K562 (cell line): ENCODE data around the gene PYGB. TPM values are rescaled to one million over a fixed set of nuclear protein-coding genes. Genes with fewer than 3 reads are reported as not detected.

Source experiments
- ATAC-seq: fragments of 200-7000 bp; cut with Tn5 transposase; 3 replicates; pipeline ENCODE4 v1.9.1; 2020; ENCODE audit warnings: moderate library complexity
- BruUV-seq: library from RNA; stranded (reverse); fragments of 400-500 nt; replicated peaks from 2 replicates; lab custom pipeline; 2021; lab: Mats Ljungman, UMichigan
- CTCF ChIA-PET: fragments of 300-600 bp; formaldehyde crosslinking; extraction: SDS; loops from one replicate; lab custom pipeline; 2021; ENCODE audit warnings: low intra/inter-chr PET ratio; lab: Yijun Ruan, JAX
- POLR2A ChIA-PET: fragments of 300-600, 350-650 bp; sonication (Branson Sonifier 250); formaldehyde crosslinking; extraction: SDS; loops from one replicate; lab custom pipeline; 2021; ENCODE audit warnings: antibody characterized with exemption, inconsistent platforms; lab: Yijun Ruan, JAX
- DNase-seq, 4 experiments: peaks; one replicate each; pipeline versions ENCODE4 v3.0.0 to v3.0.0-alpha.2; 2011 to 2018; ENCODE audit warnings: low spot score in 3 of 4, mixed read lengths in 3 of 4; ENCODE audit errors: extremely low read depth in 1 of 4
- FAIRE-seq: peaks from 2 replicates; lab custom pipeline; 2011; peaks lifted over from hg19 to GRCh38; lab: Jason Lieb, UNC
- H2AFZ ChIP-seq: 2 replicates; pipeline ENCODE4 v1.6.0; 2011; ENCODE audit warnings: low read depth, low read length, control low read depth, inconsistent platforms
- H3K27ac ChIP-seq: fragments of 200-600 bp; 3 replicates; pipeline ENCODE4 v1.8.0; 2011; ENCODE audit warnings: low read depth, mild to moderate bottlenecking, control low read depth, inconsistent platforms, low read length, moderate library complexity, mixed read lengths; ENCODE audit errors: extremely low read depth
- H3K27me3 ChIP-seq, 2 experiments: fragments of 300-600 bp in 1 of 2; 2 replicates in 1 of 2; 3 replicates in 1 of 2; pipeline versions ENCODE4 v1.6.0 to v1.8.0; 2011; ENCODE audit warnings: inconsistent platforms in 2 of 2, low read length in 2 of 2, mild to moderate bottlenecking in 1 of 2, mixed read lengths in 1 of 2, moderate library complexity in 1 of 2; ENCODE audit not compliant: control insufficient read depth in 2 of 2, insufficient read depth in 2 of 2
- H3K36me3 ChIP-seq: fragments of 300-600 bp; 3 replicates; pipeline ENCODE4 v1.8.0; 2011; ENCODE audit warnings: mild to moderate bottlenecking, low read length, inconsistent platforms; ENCODE audit not compliant: control insufficient read depth, insufficient read depth
- H3K4me1 ChIP-seq, 2 experiments: fragments of 200-600 bp in 1 of 2; replicated peaks in 1 of 2; 2 replicates in 1 of 2; 3 replicates in 1 of 2; pipeline versions ENCODE4 v1.5.1 to v1.8.0; 2011; ENCODE audit warnings: inconsistent platforms in 2 of 2, low read length in 2 of 2, mild to moderate bottlenecking in 1 of 2, mixed read lengths in 1 of 2, moderate library complexity in 1 of 2; ENCODE audit not compliant: control insufficient read depth in 2 of 2, insufficient read depth in 2 of 2
- H3K4me2 ChIP-seq: 2 replicates; pipeline ENCODE4 v1.6.1; 2011; ENCODE audit warnings: low read length, control low read depth, inconsistent platforms, mixed read lengths; ENCODE audit not compliant: insufficient read depth
- H3K4me3 ChIP-seq: fragments of 200-600 bp; sonication (generic), shearing (Covaris generic); 2 replicates; pipeline ENCODE4 v1.5.1; 2016; ENCODE audit warnings: control low read depth, inconsistent platforms
- H3K79me2 ChIP-seq: fragments of 200-600 bp; 3 replicates; pipeline ENCODE4 v1.8.0; 2011; ENCODE audit warnings: low read length, inconsistent platforms; ENCODE audit not compliant: control insufficient read depth, insufficient read depth
- H3K9ac ChIP-seq, 2 experiments: 2 replicates each; pipeline versions ENCODE4 v1.6.0 to v1.6.1; 2011; ENCODE audit warnings: low read depth in 2 of 2, low read length in 2 of 2, control low read depth in 1 of 2, inconsistent platforms in 1 of 2, mild to moderate bottlenecking in 1 of 2, mixed read lengths in 1 of 2; ENCODE audit not compliant: insufficient read depth in 1 of 2
- H3K9me1 ChIP-seq: one replicate; pipeline ENCODE4 v1.6.0; 2011; ENCODE audit warnings: inconsistent platforms, mild to moderate bottlenecking, low read length, moderate library complexity; ENCODE audit not compliant: control insufficient read depth, insufficient read depth
- H3K9me3 ChIP-seq: replicated peaks from 2 replicates; pipeline ENCODE4 v1.5.1; 2011; ENCODE audit warnings: low read depth, low read length, inconsistent platforms; ENCODE audit not compliant: control insufficient read depth, insufficient read depth
- H4K20me1 ChIP-seq: replicated peaks from 2 replicates; pipeline ENCODE4 v1.6.1; 2011; ENCODE audit warnings: low read length, inconsistent platforms, mixed read lengths; ENCODE audit not compliant: control insufficient read depth, insufficient read depth
- DNMT1 ChIP-seq: fragments of 450-650 bp; IDR thresholded peaks from 2 replicates; pipeline ENCODE4 v1.6.1; 2016; ENCODE audit warnings: antibody characterized with exemption, mild to moderate bottlenecking
- ESRRB ChIP-seq: fragments of 250-450 bp; sonication (Bioruptor Pico); IDR thresholded peaks from 2 replicates; pipeline ENCODE4 v1.5.0; 2020; ENCODE audit warnings: mild to moderate bottlenecking, moderate library complexity, borderline replicate concordance
- KAT7 ChIP-seq: sonication (generic); formaldehyde crosslinking; IDR thresholded peaks from 2 replicates; pipeline ENCODE4 v1.8.0; 2022; ENCODE audit warnings: missing genetic modification reagents, mild to moderate bottlenecking, borderline replicate concordance
- MTA1 ChIP-seq: fragments of 450-650 bp; IDR thresholded peaks from 2 replicates; pipeline ENCODE4 v1.6.1; 2017; ENCODE audit warnings: borderline replicate concordance
- NRF1 ChIP-seq, 2 experiments: fragments of 450-650 bp; IDR thresholded peaks in 1 of 2; conservative IDR thresholded peaks in 1 of 2; 2 replicates each; pipeline ENCODE4 v1.6.1; 2014; ENCODE audit warnings: mild to moderate bottlenecking in 2 of 2
- TBL1XR1 ChIP-seq, 2 experiments: IDR thresholded peaks; 2 replicates each; pipeline ENCODE4 v1.6.1; 2012; ENCODE audit warnings: improper control_type of control experiment in 2 of 2, low read length in 2 of 2, mild to moderate bottlenecking in 1 of 2
- ZC3H11A ChIP-seq: IDR thresholded peaks from 2 replicates; pipeline ENCODE4 v1.6.1; 2012; ENCODE audit warnings: low read depth, low read length, improper control_type of control experiment
- ZNF253 ChIP-seq: fragments of 250-450 bp; sonication (Bioruptor Pico); conservative IDR thresholded peaks from 2 replicates; pipeline ENCODE4 v1.6.1; 2021; ENCODE audit warnings: mild to moderate bottlenecking
- ZNF408 ChIP-seq: fragments of 250-450 bp; sonication (Bioruptor Pico); IDR thresholded peaks from 2 replicates; pipeline ENCODE4 v1.4.0; 2020; ENCODE audit warnings: low read depth, mild to moderate bottlenecking, moderate library complexity
- ZNF583 ChIP-seq: fragments of 250-450 bp; sonication (Bioruptor Pico); IDR thresholded peaks from 2 replicates; pipeline ENCODE4 v1.4.0; 2020
- WGBS: fragments of 100-300 bp; shearing (Covaris generic); methylation state at CpG from one replicate; pipeline ENCODE4 v1.1.6; 2016; ENCODE audit warnings: low coverage, mixed read lengths; ENCODE audit not compliant: insufficient coverage; ENCODE audit errors: missing lambda C conversion rate; 5-methylcytosine and 5-hydroxymethylcytosine counted together
- in situ Hi-C: fragments of 300-500 bp; cut with MboI; formaldehyde crosslinking; loops from 4 replicates; pipeline ENCODE4 v1.15.0; 2018; ENCODE audit warnings: inconsistent platforms, mixed read lengths
- intact Hi-C: fragments of 100-400 bp; cut with micrococcal nuclease; formaldehyde crosslinking; loops from 2 replicates; pipeline ENCODE4 v1.14.2; 2022
- polyA plus RNA-seq, 8 experiments: library from polyadenylated mRNA; depleted of rRNA in 4 of 8; stranded (reverse) in 5 of 8; unstranded in 3 of 8; fragments of >200 nt; fragmentation: Nextera tagmentation in 2 of 8; fragmentation: Illumina TruSeq in 1 of 8; extraction: Ambion mirVana in 2 of 8; extraction: Trizol in 1 of 8; gene quantifications; 2 replicates each; pipeline versions ENCODE4 v1.2.1 to v1.2.3, GENCODE V29; 2011 to 2014; ENCODE audit warnings: inconsistent platforms in 1 of 8, missing spikeins in 1 of 8
- total RNA-seq, 7 experiments: library from RNA; depleted of rRNA in 6 of 7; stranded (reverse); fragments of >200 nt in 6 of 7; fragmentation: Illumina TruSeq in 2 of 7; extraction: Trizol in 2 of 7; gene quantifications; 2 replicates each; pipeline versions ENCODE4 v1.2.1 to v1.2.3, GENCODE V29; 2011 to 2021; ENCODE audit warnings: low replicate concordance in 1 of 7
- TF ChIP-seq, protein P1 (sequence below): conservative IDR thresholded peaks from 2 replicates; pipeline ENCODE4 v1.6.1; 2011; ENCODE audit warnings: low read depth, mild to moderate bottlenecking, low read length; ENCODE audit not compliant: control insufficient read depth
- TF ChIP-seq, protein P2 (sequence below): fragments of 450-650 bp; formaldehyde crosslinking; IDR thresholded peaks from 2 replicates; pipeline ENCODE4 v1.4.0; 2022; ENCODE audit warnings: missing genetic modification characterization
- TF ChIP-seq, protein P3 (sequence below): sonication (generic); formaldehyde crosslinking; IDR thresholded peaks from 2 replicates; pipeline ENCODE4 v1.8.1; 2022; ENCODE audit warnings: missing genetic modification reagents
- TF ChIP-seq, protein P4 (sequence below): sonication (generic); formaldehyde crosslinking; IDR thresholded peaks from 2 replicates; pipeline ENCODE4 v1.4.0; 2020; ENCODE audit warnings: mild to moderate bottlenecking, missing genetic modification reagents
- TF ChIP-seq, protein P5 (sequence below): fragments of 450-650 bp; IDR thresholded peaks from 2 replicates; pipeline ENCODE4 v1.6.1; 2016

The PYGB gene
- total and polyA plus RNA-seq, 9 of the 15 experiments (the other 6 are each of a cell fraction or from before 2014, with no cell fraction given), result 0.34 to 18.0 (median 9.8) TPM

DNA sequence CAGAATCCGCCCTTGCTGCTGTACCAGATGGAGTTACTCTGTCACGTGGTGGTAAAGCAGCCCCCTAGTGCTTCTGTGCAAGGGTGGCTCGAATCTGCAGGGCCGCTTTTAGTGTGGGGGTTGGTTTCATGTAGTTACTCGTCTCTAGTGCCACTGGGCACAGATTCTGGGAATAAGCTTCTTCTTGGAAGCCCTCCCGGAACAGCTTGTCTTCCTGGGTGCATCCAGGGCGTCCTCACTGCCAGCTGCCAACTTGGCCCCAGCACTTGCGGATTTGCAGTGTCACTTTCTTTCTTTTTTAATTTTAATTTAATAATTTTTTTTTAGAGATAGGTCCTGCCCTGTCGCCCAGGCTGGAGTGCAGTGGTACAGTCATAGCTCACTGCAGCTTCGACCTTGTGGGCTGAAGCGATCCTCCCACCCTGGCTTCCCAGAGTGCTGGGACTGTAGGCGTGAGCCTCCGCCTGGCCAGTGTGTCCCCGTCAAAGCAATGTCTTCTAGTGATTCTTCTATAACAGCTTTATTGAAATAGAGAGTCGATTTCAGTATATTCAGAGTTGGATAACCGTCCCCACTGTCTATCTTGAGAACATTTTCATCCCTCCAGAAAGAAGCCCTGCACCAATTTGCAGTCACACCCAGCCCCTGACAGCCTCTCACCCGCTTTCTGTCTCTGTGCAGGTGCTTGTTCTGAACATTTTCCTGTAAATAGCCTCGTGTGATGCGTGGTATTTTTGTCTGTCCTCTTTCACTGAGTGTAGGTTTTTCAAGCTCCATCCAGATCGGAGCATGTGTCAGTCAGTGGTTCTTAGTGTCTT, 25.9 kb downstream of the PYGB start:
- DNase-seq, result no peak
- no peak for ATAC-seq
- no peak overlapping the region for H3K4me3 ChIP-seq
- intact Hi-C loops (no loop called here), in situ Hi-C loops (no loop called here)
- peaks cover 15% of the 10 kb centered on the region; the same call in 1 of the 3 replicates for H3K36me3 ChIP-seq
- no peak overlapping the region for H2AFZ ChIP-seq
- ChIA-PET CTCF (no interaction called here), POLR2A (interaction anchor here (0.5 to 1.6 kb wide), 3 partner anchors 19 to 46 kb away, joined by 3 to 4 read pairs (median 3); no protein-coding TSS in a partner anchor)
- H3K27ac ChIP-seq, result no peak overlapping the region
- no TSS peak for BruUV-seq
- H3K4me1 ChIP-seq, result no peaks in the 10 kb centered on the region
- H3K9ac ChIP-seq, result no peak overlapping the region
- no peaks in the 10 kb centered on the region for H3K9me3 ChIP-seq
- no peaks in the 10 kb centered on the region for H4K20me1 ChIP-seq
- WGBS, result 84% methylated on average over 20 of the region's 20 CpGs
- no peaks in the 10 kb centered on the region for H3K79me2 ChIP-seq
- H3K9me1 ChIP-seq, result no peaks in the 10 kb centered on the region
- no peaks in the 10 kb centered on the region for H3K27me3 ChIP-seq
- H3K4me2 ChIP-seq, result no peak overlapping the region
- FAIRE-seq, result no peak
- no peak for TF ChIP-seq TBL1XR1 (IDR thresholded peaks at IDR 0.05; ENCODE audit: low read length in 2 of 2)
- TF ChIP-seq, protein P1, sequence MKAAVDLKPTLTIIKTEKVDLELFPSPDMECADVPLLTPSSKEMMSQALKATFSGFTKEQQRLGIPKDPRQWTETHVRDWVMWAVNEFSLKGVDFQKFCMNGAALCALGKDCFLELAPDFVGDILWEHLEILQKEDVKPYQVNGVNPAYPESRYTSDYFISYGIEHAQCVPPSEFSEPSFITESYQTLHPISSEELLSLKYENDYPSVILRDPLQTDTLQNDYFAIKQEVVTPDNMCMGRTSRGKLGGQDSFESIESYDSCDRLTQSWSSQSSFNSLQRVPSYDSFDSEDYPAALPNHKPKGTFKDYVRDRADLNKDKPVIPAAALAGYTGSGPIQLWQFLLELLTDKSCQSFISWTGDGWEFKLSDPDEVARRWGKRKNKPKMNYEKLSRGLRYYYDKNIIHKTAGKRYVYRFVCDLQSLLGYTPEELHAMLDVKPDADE, result no peak
- TF ChIP-seq ZNF583, result no peak
- TF ChIP-seq ESRRB, result no peak
- TF ChIP-seq, protein P2, sequence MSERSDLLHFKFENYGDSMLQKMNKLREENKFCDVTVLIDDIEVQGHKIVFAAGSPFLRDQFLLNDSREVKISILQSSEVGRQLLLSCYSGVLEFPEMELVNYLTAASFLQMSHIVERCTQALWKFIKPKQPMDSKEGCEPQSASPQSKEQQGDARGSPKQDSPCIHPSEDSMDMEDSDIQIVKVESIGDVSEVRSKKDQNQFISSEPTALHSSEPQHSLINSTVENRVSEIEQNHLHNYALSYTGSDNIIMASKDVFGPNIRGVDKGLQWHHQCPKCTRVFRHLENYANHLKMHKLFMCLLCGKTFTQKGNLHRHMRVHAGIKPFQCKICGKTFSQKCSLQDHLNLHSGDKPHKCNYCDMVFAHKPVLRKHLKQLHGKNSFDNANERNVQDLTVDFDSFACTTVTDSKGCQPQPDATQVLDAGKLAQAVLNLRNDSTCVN (CRISPR knock-in tag), result no peak
- TF ChIP-seq DNMT1, result no peak
- TF ChIP-seq KAT7 (CRISPR knock-in tag), result no peak
- TF ChIP-seq ZNF408 (CRISPR knock-in tag), result no peak
- no peak for TF ChIP-seq ZC3H11A
- no peak for TF ChIP-seq NRF1 (conservative IDR thresholded peaks at IDR 0.05 in 1 of 2, IDR thresholded peaks at IDR 0.05 in 1 of 2)
- TF ChIP-seq ZNF253 (CRISPR knock-in tag), result no peak
- TF ChIP-seq, protein P3, sequence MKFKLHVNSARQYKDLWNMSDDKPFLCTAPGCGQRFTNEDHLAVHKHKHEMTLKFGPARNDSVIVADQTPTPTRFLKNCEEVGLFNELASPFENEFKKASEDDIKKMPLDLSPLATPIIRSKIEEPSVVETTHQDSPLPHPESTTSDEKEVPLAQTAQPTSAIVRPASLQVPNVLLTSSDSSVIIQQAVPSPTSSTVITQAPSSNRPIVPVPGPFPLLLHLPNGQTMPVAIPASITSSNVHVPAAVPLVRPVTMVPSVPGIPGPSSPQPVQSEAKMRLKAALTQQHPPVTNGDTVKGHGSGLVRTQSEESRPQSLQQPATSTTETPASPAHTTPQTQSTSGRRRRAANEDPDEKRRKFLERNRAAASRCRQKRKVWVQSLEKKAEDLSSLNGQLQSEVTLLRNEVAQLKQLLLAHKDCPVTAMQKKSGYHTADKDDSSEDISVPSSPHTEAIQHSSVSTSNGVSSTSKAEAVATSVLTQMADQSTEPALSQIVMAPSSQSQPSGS (CRISPR knock-in tag), result no peak
- TF ChIP-seq, protein P4, sequence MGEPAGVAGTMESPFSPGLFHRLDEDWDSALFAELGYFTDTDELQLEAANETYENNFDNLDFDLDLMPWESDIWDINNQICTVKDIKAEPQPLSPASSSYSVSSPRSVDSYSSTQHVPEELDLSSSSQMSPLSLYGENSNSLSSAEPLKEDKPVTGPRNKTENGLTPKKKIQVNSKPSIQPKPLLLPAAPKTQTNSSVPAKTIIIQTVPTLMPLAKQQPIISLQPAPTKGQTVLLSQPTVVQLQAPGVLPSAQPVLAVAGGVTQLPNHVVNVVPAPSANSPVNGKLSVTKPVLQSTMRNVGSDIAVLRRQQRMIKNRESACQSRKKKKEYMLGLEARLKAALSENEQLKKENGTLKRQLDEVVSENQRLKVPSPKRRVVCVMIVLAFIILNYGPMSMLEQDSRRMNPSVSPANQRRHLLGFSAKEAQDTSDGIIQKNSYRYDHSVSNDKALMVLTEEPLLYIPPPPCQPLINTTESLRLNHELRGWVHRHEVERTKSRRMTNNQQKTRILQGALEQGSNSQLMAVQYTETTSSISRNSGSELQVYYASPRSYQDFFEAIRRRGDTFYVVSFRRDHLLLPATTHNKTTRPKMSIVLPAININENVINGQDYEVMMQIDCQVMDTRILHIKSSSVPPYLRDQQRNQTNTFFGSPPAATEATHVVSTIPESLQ (CRISPR knock-in tag), result no peak
- no peak for TF ChIP-seq MTA1
- TF ChIP-seq, protein P5, sequence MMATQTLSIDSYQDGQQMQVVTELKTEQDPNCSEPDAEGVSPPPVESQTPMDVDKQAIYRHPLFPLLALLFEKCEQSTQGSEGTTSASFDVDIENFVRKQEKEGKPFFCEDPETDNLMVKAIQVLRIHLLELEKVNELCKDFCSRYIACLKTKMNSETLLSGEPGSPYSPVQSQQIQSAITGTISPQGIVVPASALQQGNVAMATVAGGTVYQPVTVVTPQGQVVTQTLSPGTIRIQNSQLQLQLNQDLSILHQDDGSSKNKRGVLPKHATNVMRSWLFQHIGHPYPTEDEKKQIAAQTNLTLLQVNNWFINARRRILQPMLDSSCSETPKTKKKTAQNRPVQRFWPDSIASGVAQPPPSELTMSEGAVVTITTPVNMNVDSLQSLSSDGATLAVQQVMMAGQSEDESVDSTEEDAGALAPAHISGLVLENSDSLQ, result no peak
